Measurements from ENCODE around the gene PTPRN.

GRCh38 chr2:219325136-219325535 is 15.9 kb upstream of the PTPRN start:
- TF ChIP-seq CTCF (IDR thresholded peaks at IDR 0.05), result no peak
- TF ChIP-seq POLR2A (IDR thresholded peaks at IDR 0.05), result no peak
- no peak for TF ChIP-seq POLR2AphosphoS5 (IDR thresholded peaks at IDR 0.05)

Data from suprapubic skin (tissue), 4 donors.